ENCODE data around the gene CHD8.
"Not testable (repeated sequence)": the region's sequence is repeated elsewhere in the genome, so short reads cannot be mapped to it uniquely, and the experiment has no call there.

Gene CHD8

DNA sequence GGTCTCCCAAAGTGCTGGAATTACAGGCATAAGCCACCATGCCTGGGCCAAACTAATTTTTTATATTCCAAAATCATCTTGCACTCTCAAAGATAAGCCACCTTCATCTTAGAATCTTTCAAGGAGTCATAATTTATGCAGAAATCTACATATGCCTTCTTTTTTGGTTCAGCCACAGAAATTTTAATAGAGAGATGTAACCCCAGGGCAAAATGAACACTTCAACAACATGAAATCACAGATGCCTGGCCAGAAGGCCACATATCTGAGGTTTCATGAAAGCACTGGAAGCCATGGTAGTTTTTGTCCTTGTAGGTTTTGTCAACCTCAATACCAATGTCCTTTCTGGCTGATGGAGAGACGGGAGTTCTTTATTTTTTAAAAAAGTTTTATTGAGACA, 81.9 kb downstream of the CHD8 start:
- no peak for DNase-seq

GRCh38 chr14:21372814-21373213, 83.1 kb downstream of the CHD8 start:
- not testable (repeated sequence) for DNase-seq

- no peak for DNase-seq
Measured at GRCh38 chr14:21369949-21370679, 85.8 kb downstream of the CHD8 start.

- no peak for DNase-seq
Measured at GRCh38 chr14:21367582-21368144, 88.3 kb downstream of the CHD8 start.

DNA sequence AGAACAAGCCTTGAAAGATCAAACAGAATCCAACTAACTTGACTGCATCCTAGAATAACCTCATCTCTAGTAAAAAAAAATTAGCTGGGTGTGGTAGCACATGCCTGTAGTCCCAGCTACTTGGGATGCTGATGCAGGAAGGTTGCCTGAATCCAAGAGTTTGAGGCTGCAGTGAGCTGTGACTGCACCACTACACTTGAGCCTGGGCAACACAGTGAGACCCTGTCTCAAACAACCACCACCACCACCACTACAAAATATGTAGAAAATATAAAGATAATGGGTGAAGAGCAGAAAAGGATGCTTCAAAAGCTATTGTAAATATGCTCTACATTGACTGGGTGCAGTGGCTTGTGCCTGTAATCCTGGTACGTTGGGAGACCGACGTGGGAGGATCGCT, 99.4 kb downstream of the CHD8 start:
- no peak for DNase-seq

GRCh38 chr14:21352587-21352986, 103.3 kb downstream of the CHD8 start:
- no peak for DNase-seq

DNA sequence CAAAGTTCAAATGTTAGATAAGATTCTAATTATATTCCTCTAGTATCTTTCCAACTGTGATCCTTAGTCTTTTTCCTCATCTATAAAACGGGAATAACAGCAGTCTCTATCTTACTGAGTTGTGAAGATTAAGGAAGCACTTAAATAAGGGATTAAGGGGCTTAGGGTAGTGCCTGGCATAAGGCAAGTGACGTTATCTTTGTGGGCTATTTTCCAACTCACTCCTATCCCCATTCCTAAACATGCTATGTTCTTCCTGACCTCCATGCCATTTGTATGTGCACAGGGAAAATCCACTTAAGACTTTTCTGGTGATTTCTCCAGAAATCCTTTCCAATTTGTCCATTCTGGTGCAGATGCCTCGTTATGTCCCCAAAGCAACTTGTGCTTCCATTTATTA, 105.4 kb downstream of the CHD8 start:
- no peak for DNase-seq

DNA sequence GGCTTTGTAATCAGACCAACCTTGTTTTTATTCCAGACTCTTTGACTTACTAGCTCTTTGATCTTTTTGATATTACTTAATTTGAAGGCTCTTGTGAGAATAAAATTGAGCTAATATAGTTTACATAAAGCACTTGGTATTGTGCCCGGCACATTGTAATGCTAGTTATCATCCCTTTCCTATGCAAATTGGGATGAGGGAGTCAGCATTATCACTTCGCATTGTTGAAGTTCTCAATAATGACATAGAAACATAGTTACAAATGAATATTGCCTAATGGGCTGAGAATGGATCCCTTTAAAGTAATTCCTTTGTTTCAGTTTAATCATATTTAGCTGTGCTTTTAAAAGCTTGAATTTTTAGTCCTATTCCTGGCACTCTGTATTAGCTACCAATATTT, 108.7 kb downstream of the CHD8 start:
- DNase-seq, result no peak

GRCh38 chr14:21346532-21347135, 109.3 kb downstream of the CHD8 start:
- no peak for DNase-seq

- DNase-seq, result no peak
Measured at GRCh38 chr14:21343035-21343794, 112.7 kb downstream of the CHD8 start.
